ENCODE results near the gene EHD1.

- TF ChIP-seq CTCF (IDR thresholded peaks at IDR 0.05) (no peak), ZFX (IDR thresholded peaks at IDR 0.05; ENCODE audit: borderline replicate concordance) (no peak)
These were observed 41.7 kb upstream of the EHD1 start for GRCh38 chr11:64920124-64920523.

All from 22Rv1 (cell line).